HepG2 (cell line): ENCODE data around the gene PRR15L. TPM values are rescaled to one million over a fixed set of nuclear protein-coding genes. Genes with fewer than 3 reads are reported as not detected.

Experiments used
- FOXP1 ChIP-seq, 2 experiments: fragments of 450-650 bp in 1 of 2; IDR thresholded peaks; 2 replicates each; pipeline ENCODE4 v1.6.1; 2017 to 2018; ENCODE audit warnings: antibody characterized with exemption in 1 of 2
- GMEB1 ChIP-seq: sonication (generic); formaldehyde crosslinking; IDR thresholded peaks from 2 replicates; pipeline ENCODE4 v1.5.1; 2020; ENCODE audit warnings: missing genetic modification reagents, mild to moderate bottlenecking, borderline replicate concordance
- HIC2 ChIP-seq: sonication (generic); formaldehyde crosslinking; IDR thresholded peaks from 2 replicates; pipeline ENCODE4 v1.9.0; 2022; ENCODE audit warnings: low read depth, missing genetic modification reagents
- HNF1A ChIP-seq, 2 experiments: sonication (generic) in 1 of 2; formaldehyde crosslinking in 1 of 2; IDR thresholded peaks; 2 replicates each; pipeline versions ENCODE4 v1.4.0 to v1.6.1; 2016 to 2020; ENCODE audit warnings: borderline replicate concordance in 1 of 2, low read depth in 1 of 2, mild to moderate bottlenecking in 1 of 2, missing genetic modification reagents in 1 of 2
- REPIN1 ChIP-seq: sonication (generic); formaldehyde crosslinking; IDR thresholded peaks from 2 replicates; pipeline ENCODE4 v1.8.0; 2022; ENCODE audit warnings: missing genetic modification reagents, low read depth, mild to moderate bottlenecking, borderline replicate concordance
- RNF2 ChIP-seq: fragments of 450-650 bp; conservative IDR thresholded peaks from 2 replicates; pipeline ENCODE4 v1.6.1; 2016; ENCODE audit warnings: low read depth
- SNAPC2 ChIP-seq: sonication (generic); formaldehyde crosslinking; IDR thresholded peaks from 2 replicates; pipeline ENCODE4 v1.8.1; 2022; ENCODE audit warnings: mild to moderate bottlenecking, missing genetic modification reagents
- YEATS4 ChIP-seq: sonication (generic); formaldehyde crosslinking; IDR thresholded peaks from 2 replicates; pipeline ENCODE4 v1.4.0; 2020; ENCODE audit warnings: missing genetic modification reagents, borderline replicate concordance
- ZIK1 ChIP-seq: sonication (generic); formaldehyde crosslinking; IDR thresholded peaks from 2 replicates; pipeline ENCODE4 v1.5.0; 2020; ENCODE audit warnings: mild to moderate bottlenecking, low read depth, missing genetic modification reagents, borderline replicate concordance
- ZKSCAN8 ChIP-seq: IDR thresholded peaks from 2 replicates; pipeline ENCODE4 v1.6.1; 2016; ENCODE audit warnings: borderline replicate concordance, missing genetic modification reagents, missing compliant biosample characterization
- ZNF670 ChIP-seq: sonication (generic); formaldehyde crosslinking; IDR thresholded peaks from 2 replicates; pipeline ENCODE4 v1.8.0; 2022; ENCODE audit warnings: mild to moderate bottlenecking, missing genetic modification reagents, borderline replicate concordance
- ZNF747 ChIP-seq: sonication (generic); formaldehyde crosslinking; IDR thresholded peaks from 2 replicates; pipeline ENCODE4 v1.8.1; 2023; ENCODE audit warnings: missing genetic modification reagents, mild to moderate bottlenecking, borderline replicate concordance
- ZNF782 ChIP-seq: sonication (generic); formaldehyde crosslinking; IDR thresholded peaks from 2 replicates; pipeline ENCODE4 v1.4.0; 2020; ENCODE audit warnings: missing genetic modification reagents, mild to moderate bottlenecking, borderline replicate concordance
- polyA plus RNA-seq, 8 experiments: library from polyadenylated mRNA; depleted of rRNA in 3 of 8; stranded (reverse) in 7 of 8; unstranded in 1 of 8; fragments of >200 nt; fragmentation: Illumina TruSeq in 4 of 8; extraction: Trizol in 4 of 8; gene quantifications; 2 replicates each; pipeline versions ENCODE4 v1.2.1 to v1.2.3, GENCODE V29; 2011 to 2016; ENCODE audit warnings: low read depth in 4 of 8, missing spikeins in 1 of 8, mixed read lengths in 1 of 8; ENCODE audit not compliant: insufficient read depth in 1 of 8
- total RNA-seq, 5 experiments: library from RNA; depleted of rRNA; stranded (reverse); fragments of >200 nt; fragmentation: Illumina TruSeq; extraction: Trizol; gene quantifications; 2 replicates each; pipeline ENCODE4 v1.2.3, GENCODE V29; 2016; ENCODE audit warnings: low read depth in 1 of 5
- TF ChIP-seq, protein P1 (sequence below): sonication (generic); IDR thresholded peaks from 2 replicates; pipeline ENCODE4 v1.6.1; 2016; ENCODE audit warnings: low read depth, borderline replicate concordance
- TF ChIP-seq, protein P2 (sequence below): IDR thresholded peaks from 2 replicates; pipeline ENCODE4 v1.6.1; 2016; ENCODE audit warnings: mild to moderate bottlenecking
- TF ChIP-seq, protein P3 (sequence below): IDR thresholded peaks from 2 replicates; pipeline ENCODE4 v1.6.1; 2016; ENCODE audit warnings: control low read depth

PRR15L gene
- total and polyA plus RNA-seq, 2 of the 13 experiments (the other 11 are each of a cell fraction or from before 2014, with no cell fraction given) = 0.44 to 2.0 TPM

DNA sequence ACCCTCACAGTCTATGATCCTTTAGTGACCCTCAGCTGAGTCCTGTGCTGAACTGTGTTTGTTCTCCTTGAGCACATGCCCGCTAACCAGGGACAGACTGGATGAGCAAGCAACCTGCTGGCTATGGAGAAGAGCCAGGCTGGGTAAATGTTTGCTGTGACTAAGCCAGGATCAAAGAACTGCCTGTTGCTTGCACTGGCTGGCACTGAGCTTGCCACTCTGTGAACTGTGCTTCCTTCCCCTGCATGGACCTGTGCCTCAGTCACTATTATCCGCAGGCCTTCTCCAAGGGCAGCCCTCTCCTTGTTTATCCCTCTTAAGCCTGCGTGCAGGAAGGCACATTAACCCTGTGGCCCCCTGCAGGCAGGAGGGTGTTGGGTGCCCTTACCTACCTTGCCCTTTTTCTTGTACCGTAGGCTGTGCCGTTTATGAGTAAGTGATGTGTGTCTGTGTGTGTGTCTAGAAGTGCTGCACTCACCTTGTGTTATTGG lies 8.9 kb downstream of the PRR15L start (continued):
- TF ChIP-seq, protein P1, sequence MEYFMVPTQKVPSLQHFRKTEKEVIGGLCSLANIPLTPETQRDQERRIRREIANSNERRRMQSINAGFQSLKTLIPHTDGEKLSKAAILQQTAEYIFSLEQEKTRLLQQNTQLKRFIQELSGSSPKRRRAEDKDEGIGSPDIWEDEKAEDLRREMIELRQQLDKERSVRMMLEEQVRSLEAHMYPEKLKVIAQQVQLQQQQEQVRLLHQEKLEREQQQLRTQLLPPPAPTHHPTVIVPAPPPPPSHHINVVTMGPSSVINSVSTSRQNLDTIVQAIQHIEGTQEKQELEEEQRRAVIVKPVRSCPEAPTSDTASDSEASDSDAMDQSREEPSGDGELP = peak; percentile 74; the same call in 1 of the 2 replicates
- TF ChIP-seq YEATS4 (CRISPR knock-in tag) (peak; percentile 44; the same call in 1 of the 2 replicates), ZNF670 (CRISPR knock-in tag) (peak; percentile 74; the same call in 1 of the 2 replicates), ZNF747 (CRISPR knock-in tag) (peak; percentile 74; the same call in 1 of the 2 replicates), ZKSCAN8 (CRISPR knock-in tag) (peak; percentile 60), HNF1A (IDR thresholded peaks at IDR 0.05; ENCODE audit: low read depth) (no peak; the same call in 1 of the 2 replicates), HNF1A (CRISPR knock-in tag; IDR thresholded peaks at IDR 0.05; ENCODE audit: borderline replicate concordance) (peak; percentile 47; the same call in 1 of the 2 replicates), RNF2 (no peak), REPIN1 (CRISPR knock-in tag) (no peak), ZNF782 (CRISPR knock-in tag) (no peak), FOXP1 (IDR thresholded peaks at IDR 0.05) (no peak), FOXP1 (CRISPR knock-in tag; IDR thresholded peaks at IDR 0.05) (peak; percentile 56; the same call in 1 of the 2 replicates), ZIK1 (CRISPR knock-in tag) (no peak), SNAPC2 (CRISPR knock-in tag) (no peak), HIC2 (CRISPR knock-in tag) (peak; percentile 100), GMEB1 (CRISPR knock-in tag) (no peak)
- TF ChIP-seq, protein P2, sequence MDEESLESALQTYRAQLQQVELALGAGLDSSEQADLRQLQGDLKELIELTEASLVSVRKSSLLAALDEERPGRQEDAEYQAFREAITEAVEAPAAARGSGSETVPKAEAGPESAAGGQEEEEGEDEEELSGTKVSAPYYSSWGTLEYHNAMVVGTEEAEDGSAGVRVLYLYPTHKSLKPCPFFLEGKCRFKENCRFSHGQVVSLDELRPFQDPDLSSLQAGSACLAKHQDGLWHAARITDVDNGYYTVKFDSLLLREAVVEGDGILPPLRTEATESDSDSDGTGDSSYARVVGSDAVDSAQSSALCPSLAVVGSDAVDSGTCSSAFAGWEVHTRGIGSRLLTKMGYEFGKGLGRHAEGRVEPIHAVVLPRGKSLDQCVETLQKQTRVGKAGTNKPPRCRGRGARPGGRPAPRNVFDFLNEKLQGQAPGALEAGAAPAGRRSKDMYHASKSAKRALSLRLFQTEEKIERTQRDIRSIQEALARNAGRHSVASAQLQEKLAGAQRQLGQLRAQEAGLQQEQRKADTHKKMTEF (CRISPR knock-in tag) = 0 out of 2 replicates have a peak, but pooled peaks have one; percentile 35
- TF ChIP-seq, protein P3, sequence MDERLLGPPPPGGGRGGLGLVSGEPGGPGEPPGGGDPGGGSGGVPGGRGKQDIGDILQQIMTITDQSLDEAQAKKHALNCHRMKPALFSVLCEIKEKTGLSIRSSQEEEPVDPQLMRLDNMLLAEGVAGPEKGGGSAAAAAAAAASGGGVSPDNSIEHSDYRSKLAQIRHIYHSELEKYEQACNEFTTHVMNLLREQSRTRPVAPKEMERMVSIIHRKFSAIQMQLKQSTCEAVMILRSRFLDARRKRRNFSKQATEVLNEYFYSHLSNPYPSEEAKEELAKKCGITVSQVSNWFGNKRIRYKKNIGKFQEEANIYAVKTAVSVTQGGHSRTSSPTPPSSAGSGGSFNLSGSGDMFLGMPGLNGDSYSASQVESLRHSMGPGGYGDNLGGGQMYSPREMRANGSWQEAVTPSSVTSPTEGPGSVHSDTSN = no peak
